ENCODE measurements around the gene RLBP1.

- TF ChIP-seq, protein P1, sequence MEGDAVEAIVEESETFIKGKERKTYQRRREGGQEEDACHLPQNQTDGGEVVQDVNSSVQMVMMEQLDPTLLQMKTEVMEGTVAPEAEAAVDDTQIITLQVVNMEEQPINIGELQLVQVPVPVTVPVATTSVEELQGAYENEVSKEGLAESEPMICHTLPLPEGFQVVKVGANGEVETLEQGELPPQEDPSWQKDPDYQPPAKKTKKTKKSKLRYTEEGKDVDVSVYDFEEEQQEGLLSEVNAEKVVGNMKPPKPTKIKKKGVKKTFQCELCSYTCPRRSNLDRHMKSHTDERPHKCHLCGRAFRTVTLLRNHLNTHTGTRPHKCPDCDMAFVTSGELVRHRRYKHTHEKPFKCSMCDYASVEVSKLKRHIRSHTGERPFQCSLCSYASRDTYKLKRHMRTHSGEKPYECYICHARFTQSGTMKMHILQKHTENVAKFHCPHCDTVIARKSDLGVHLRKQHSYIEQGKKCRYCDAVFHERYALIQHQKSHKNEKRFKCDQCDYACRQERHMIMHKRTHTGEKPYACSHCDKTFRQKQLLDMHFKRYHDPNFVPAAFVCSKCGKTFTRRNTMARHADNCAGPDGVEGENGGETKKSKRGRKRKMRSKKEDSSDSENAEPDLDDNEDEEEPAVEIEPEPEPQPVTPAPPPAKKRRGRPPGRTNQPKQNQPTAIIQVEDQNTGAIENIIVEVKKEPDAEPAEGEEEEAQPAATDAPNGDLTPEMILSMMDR (conservative IDR thresholded peaks at IDR 0.05; ENCODE audit: low read length): no peak
- TF ChIP-seq EZH2phosphoT487 (IDR thresholded peaks at IDR 0.05; ENCODE audit: borderline replicate concordance): no peak
These were observed 44.3 kb downstream of the RLBP1 start for GRCh38 chr15:89177116-89177515.
